Measurements from ENCODE around the gene ZACN. TPM values are rescaled to one million over a fixed set of nuclear protein-coding genes. Genes with fewer than 3 reads are reported as not detected.

The ZACN gene
- total RNA-seq = under 1 TPM in 1 of 2 donors, not detected in 1; 0.12 TPM
- 10 to 100 TPM; 16.4 to 27.5 (median 18.0) TPM for polyA plus RNA-seq (ENCODE audit: insufficient read length in 6 of 6)
- long read RNA-seq, donor 1, transcript ZACN-205 (1 exons, 2,651 nt) = major isoform, 282 of 385 reads
- long read RNA-seq, donor 1, partial matches to known transcripts = 87 of 385 reads
- long read RNA-seq, donor 1, other reads (novel, unspliced or antisense) = 16 of 385 reads
- long read RNA-seq, donor 2, transcript ZACN-205 (1 exons, 2,651 nt) = major isoform, 262 of 342 reads
- long read RNA-seq, donor 2, partial matches to known transcripts = 80 of 342 reads
- long read RNA-seq, donor 2, other reads (novel, unspliced or antisense) = 0 of 342 reads
- long read RNA-seq, donor 3, transcript ZACN-205 (1 exons, 2,651 nt) = major isoform, 161 of 192 reads
- long read RNA-seq, donor 3, partial matches to known transcripts = 17 of 192 reads
- long read RNA-seq, donor 3, other reads (novel, unspliced or antisense) = 14 of 192 reads
- long read RNA-seq, donor 4 = 0 reads
- long read RNA-seq, donor 5, transcript ZACN-205 (1 exons, 2,651 nt) = major isoform, 197 of 197 reads
- long read RNA-seq, donor 5, partial matches to known transcripts = 0 of 197 reads
- long read RNA-seq, donor 5, other reads (novel, unspliced or antisense) = 0 of 197 reads
- long read RNA-seq, donor 6, transcript ZACN-205 (1 exons, 2,651 nt) = major isoform, 132 of 132 reads
- long read RNA-seq, donor 6, partial matches to known transcripts = 0 of 132 reads
- long read RNA-seq, donor 6, other reads (novel, unspliced or antisense) = 0 of 132 reads
- long read RNA-seq, donor 7, transcript ZACN-205 (1 exons, 2,651 nt) = major isoform, 68 of 94 reads
- long read RNA-seq, donor 7, partial matches to known transcripts = 12 of 94 reads
- long read RNA-seq, donor 7, other reads (novel, unspliced or antisense) = 14 of 94 reads
- long read RNA-seq, donor 8, transcript ZACN-205 (1 exons, 2,651 nt) = major isoform, 213 of 213 reads
- long read RNA-seq, donor 8, partial matches to known transcripts = 0 of 213 reads
- long read RNA-seq, donor 8, other reads (novel, unspliced or antisense) = 0 of 213 reads
- long read RNA-seq, donor 9, transcript ZACN-205 (1 exons, 2,651 nt) = major isoform, 8 of 8 reads
- long read RNA-seq, donor 9, partial matches to known transcripts = 0 of 8 reads
- long read RNA-seq, donor 9, other reads (novel, unspliced or antisense) = 0 of 8 reads
- long read RNA-seq, donor 10 = 0 reads
- long read RNA-seq, donor 11 = 0 reads
- long read RNA-seq, donor 12, transcript ZACN-205 (1 exons, 2,651 nt) = major isoform, 193 of 246 reads
- long read RNA-seq, donor 12, partial matches to known transcripts = 53 of 246 reads
- long read RNA-seq, donor 12, other reads (novel, unspliced or antisense) = 0 of 246 reads

GRCh38 chr17:76078860-76079534 lies at the start of gene ZACN:
TSS of gene ZACN (plus strand) at chr17:76079182. CDS start at chr17:76079265, 83 bp downstream.
- Histone ChIP-seq H3K4me3 (no peak within 1 kb of the TSS), H3K4me1 (peaks cover 11 to 43% of the 10 kb centered on the region in 2 donors), H3K27me3 (peaks cover 60 to 67% of the 10 kb centered on the region in 2 donors), H3K27ac (no peak within 1 kb of the TSS), H3K36me3 (peaks cover 0 to 25% of the 10 kb centered on the region in 2 donors), H3K9me3 (no peaks in the 10 kb centered on the region)
- ATAC-seq (no peak), DNase-seq (no peak)
- intact Hi-C loops (cut with DNase I) = no loop called here
- TF ChIP-seq, protein P1, sequence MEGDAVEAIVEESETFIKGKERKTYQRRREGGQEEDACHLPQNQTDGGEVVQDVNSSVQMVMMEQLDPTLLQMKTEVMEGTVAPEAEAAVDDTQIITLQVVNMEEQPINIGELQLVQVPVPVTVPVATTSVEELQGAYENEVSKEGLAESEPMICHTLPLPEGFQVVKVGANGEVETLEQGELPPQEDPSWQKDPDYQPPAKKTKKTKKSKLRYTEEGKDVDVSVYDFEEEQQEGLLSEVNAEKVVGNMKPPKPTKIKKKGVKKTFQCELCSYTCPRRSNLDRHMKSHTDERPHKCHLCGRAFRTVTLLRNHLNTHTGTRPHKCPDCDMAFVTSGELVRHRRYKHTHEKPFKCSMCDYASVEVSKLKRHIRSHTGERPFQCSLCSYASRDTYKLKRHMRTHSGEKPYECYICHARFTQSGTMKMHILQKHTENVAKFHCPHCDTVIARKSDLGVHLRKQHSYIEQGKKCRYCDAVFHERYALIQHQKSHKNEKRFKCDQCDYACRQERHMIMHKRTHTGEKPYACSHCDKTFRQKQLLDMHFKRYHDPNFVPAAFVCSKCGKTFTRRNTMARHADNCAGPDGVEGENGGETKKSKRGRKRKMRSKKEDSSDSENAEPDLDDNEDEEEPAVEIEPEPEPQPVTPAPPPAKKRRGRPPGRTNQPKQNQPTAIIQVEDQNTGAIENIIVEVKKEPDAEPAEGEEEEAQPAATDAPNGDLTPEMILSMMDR (IDR thresholded peaks at IDR 0.05) = no peak

GRCh38 chr17:76032073-76032779 lies 46.8 kb upstream of the ZACN start:
- TF ChIP-seq, protein P1 (IDR thresholded peaks at IDR 0.05) = no peak
- no peak for DNase-seq
- no peaks in the 10 kb centered on the region for H3K9me3 ChIP-seq
- no peak overlapping the region for H3K27ac ChIP-seq
- H3K27me3 ChIP-seq = peaks cover 0 to 6% of the 10 kb centered on the region in 2 donors
- ATAC-seq = no peak
- H3K36me3 ChIP-seq = peaks cover 0 to 3% of the 10 kb centered on the region in 2 donors
- peaks cover 0 to 7% of the 10 kb centered on the region in 2 donors for H3K4me1 ChIP-seq
- intact Hi-C loops (cut with DNase I) = no loop called here
- H3K4me3 ChIP-seq = no peak overlapping the region

DNA sequence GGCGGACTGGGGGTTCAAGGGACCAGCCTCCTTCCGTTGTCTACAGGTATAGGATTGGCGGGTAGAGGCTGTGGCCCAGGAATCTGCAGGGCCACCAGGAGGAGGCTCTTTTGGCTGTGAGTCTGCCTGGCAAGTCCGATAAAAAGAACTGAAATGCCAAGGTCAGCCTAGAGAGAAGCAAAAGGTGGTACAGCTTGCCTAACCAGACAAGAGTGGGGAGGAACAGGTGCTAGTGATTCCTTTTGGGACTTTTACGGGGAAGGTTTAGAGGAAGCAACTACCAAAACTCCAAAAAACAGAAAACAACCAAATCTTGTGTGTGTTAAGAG lies 46.2 kb upstream of the ZACN start:
- Histone ChIP-seq H3K4me3 (no peak overlapping the region), H3K36me3 (peaks cover 0 to 8% of the 10 kb centered on the region in 2 donors), H3K4me1 (peaks cover 0 to 7% of the 10 kb centered on the region in 2 donors), H3K27ac (no peak overlapping the region), H3K9me3 (no peaks in the 10 kb centered on the region), H3K27me3 (peaks cover 0 to 6% of the 10 kb centered on the region in 2 donors)
- ATAC-seq (no peak), DNase-seq (no peak)
- intact Hi-C loops (cut with DNase I) = no loop called here
- TF ChIP-seq, protein P1 (IDR thresholded peaks at IDR 0.05) = no peak

DNA sequence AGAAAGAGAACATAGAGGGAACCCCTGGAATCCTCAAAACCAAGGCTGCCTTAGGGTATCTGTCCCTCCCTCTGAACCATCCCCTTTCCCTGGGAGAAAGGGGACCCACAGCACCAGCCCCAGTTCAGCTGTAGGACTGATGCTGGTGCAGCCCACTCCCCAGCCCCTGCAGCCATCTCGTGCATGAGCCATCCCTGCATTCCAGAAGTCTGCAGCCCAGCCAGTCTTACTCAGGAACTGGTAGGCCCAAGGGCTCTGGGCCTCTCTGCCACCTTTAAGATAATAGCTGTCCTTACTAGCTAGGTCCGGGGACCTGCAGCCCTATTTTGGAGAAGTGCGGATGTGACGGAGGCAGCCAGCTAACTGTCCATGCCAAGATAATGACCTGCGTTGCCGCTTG lies 45.8 kb upstream of the ZACN start:
- Histone ChIP-seq H3K27me3 (peaks cover 0 to 6% of the 10 kb centered on the region in 2 donors), H3K9me3 (no peaks in the 10 kb centered on the region), H3K4me1 (peaks cover 0 to 7% of the 10 kb centered on the region in 2 donors), H3K36me3 (peaks cover 0 to 12% of the 10 kb centered on the region in 2 donors), H3K27ac (no peak overlapping the region), H3K4me3 (no peak overlapping the region)
- peak in 1 of 4 donors; percentile 13 for DNase-seq
- TF ChIP-seq, protein P1 (IDR thresholded peaks at IDR 0.05) = no peak
- intact Hi-C loops (cut with DNase I) = no loop called here
- ATAC-seq = no peak

Measured in left lung (tissue), 14 donors.